HG03558 (cell line): ENCODE measurements around the gene NFE2L2.
"Not testable (repeated sequence)": the region's sequence is repeated elsewhere in the genome, so short reads cannot be mapped to it uniquely, and the experiment has no call there.

Experiments used
- ATAC-seq: cut with Tn5 transposase; IDR thresholded peaks from one replicate; pipeline ENCODE4 v1.9.1; 2021; ENCODE audit warnings: moderate number of reproducible peaks; ENCODE audit not compliant: unreplicated experiment; ENCODE audit errors: extremely low read depth

NFE2L2 gene

GRCh38 chr2:177281400-177282180 lies 17.1 kb upstream of the NFE2L2 start:
- no peak for ATAC-seq

GRCh38 chr2:177279847-177280246 lies 15.3 kb upstream of the NFE2L2 start:
- ATAC-seq = no peak

- ATAC-seq = no peak
These were observed 11.2 kb upstream of the NFE2L2 start for GRCh38 chr2:177275743-177276055.

- ATAC-seq = no peak
These were observed 10.7 kb upstream of the NFE2L2 start for GRCh38 chr2:177275040-177275742.

GRCh38 chr2:177273408-177273807 lies 8.9 kb upstream of the NFE2L2 start:
- no peak for ATAC-seq

- ATAC-seq = no peak
These were observed 8.2 kb upstream of the NFE2L2 start for GRCh38 chr2:177272765-177273164.

- no peak for ATAC-seq
These were observed 7.6 kb upstream of the NFE2L2 start for GRCh38 chr2:177271981-177272666.

GRCh38 chr2:177270531-177270930 lies 6.0 kb upstream of the NFE2L2 start:
- no peak for ATAC-seq

- ATAC-seq = no peak
These were observed 4.4 kb upstream of the NFE2L2 start for GRCh38 chr2:177268901-177269300.

- ATAC-seq = no peak
These were observed 3.8 kb upstream of the NFE2L2 start for GRCh38 chr2:177268187-177268871.

- ATAC-seq = not testable (repeated sequence)
These were observed 2.4 kb upstream of the NFE2L2 start for GRCh38 chr2:177266955-177267354.

GRCh38 chr2:177265824-177266817 lies 1.6 kb upstream of the NFE2L2 start:
- ATAC-seq = no peak

- peak; percentile 9 for ATAC-seq
These were observed 276 bp downstream of the NFE2L2 start for GRCh38 chr2:177264209-177264692.

- ATAC-seq = peak; percentile 26
These were observed 897 bp downstream of the NFE2L2 start for GRCh38 chr2:177263451-177264208.

- ATAC-seq = no peak
These were observed 1.5 kb downstream of the NFE2L2 start for GRCh38 chr2:177262958-177263450.

- no peak for ATAC-seq
These were observed 2.4 kb downstream of the NFE2L2 start for GRCh38 chr2:177262092-177262491.

GRCh38 chr2:177261116-177262060 lies 3.1 kb downstream of the NFE2L2 start:
- no peak for ATAC-seq
